ENCODE data around the gene GPC6. TPM values are rescaled to one million over a fixed set of nuclear protein-coding genes. Genes with fewer than 3 reads are reported as not detected.

Gene GPC6
- total RNA-seq, 2 experiments from 2014 or later: not detected

DNA sequence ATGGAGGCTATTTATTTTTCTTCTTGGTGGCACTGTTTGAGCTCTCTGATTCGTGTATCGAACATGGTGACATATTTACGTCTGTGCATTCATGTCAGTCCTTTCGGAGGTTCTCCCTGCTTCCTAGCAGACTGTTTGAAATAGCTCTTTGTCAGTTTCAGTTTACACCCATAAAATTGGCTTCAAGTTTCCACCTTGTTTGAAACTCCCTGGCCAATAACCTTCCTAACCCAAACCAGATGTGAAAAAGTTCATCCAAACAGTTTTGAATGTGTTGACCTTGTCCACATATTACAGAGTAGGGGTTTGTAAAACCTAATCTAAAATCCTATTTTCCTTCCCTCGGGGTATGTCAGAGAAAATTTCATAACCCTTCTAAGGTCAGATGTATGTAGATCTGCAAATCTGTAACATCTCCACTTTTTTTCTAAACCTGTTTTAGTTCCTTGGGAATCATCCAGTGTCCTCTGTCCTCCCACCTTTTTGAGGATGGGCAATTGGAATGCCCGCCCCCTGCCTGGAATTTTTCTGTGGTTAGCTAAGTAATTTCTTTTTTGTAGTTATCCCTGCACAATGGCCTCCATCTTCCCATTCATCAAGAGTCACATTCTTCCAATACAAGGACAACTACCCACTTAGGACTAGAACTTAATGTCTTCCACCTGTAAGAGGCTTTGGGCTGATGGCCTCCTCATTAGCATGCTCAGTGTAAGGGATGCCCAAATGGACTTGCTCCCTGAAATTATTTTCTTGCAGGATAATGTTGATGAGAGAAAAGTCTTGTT, 499.8 kb downstream of the GPC6 start:
- intact Hi-C loops (cut with micrococcal nuclease): no loop called here
- ChIA-PET CTCF (no interaction called here), POLR2A (no interaction called here)
- DNase-seq: no peak
- no peak overlapping the region for H3K4me3 Mint-ChIP-seq
- H3K9me3 Mint-ChIP-seq: no peaks in the 10 kb centered on the region
- H3K4me1 Mint-ChIP-seq (ENCODE audit: low read depth): no peaks in the 10 kb centered on the region
- no peaks in the 10 kb centered on the region for H3K36me3 Mint-ChIP-seq
- H3K27ac Mint-ChIP-seq: no peak overlapping the region
- H3K27me3 Mint-ChIP-seq: peaks cover 2% of the 10 kb centered on the region

DNA sequence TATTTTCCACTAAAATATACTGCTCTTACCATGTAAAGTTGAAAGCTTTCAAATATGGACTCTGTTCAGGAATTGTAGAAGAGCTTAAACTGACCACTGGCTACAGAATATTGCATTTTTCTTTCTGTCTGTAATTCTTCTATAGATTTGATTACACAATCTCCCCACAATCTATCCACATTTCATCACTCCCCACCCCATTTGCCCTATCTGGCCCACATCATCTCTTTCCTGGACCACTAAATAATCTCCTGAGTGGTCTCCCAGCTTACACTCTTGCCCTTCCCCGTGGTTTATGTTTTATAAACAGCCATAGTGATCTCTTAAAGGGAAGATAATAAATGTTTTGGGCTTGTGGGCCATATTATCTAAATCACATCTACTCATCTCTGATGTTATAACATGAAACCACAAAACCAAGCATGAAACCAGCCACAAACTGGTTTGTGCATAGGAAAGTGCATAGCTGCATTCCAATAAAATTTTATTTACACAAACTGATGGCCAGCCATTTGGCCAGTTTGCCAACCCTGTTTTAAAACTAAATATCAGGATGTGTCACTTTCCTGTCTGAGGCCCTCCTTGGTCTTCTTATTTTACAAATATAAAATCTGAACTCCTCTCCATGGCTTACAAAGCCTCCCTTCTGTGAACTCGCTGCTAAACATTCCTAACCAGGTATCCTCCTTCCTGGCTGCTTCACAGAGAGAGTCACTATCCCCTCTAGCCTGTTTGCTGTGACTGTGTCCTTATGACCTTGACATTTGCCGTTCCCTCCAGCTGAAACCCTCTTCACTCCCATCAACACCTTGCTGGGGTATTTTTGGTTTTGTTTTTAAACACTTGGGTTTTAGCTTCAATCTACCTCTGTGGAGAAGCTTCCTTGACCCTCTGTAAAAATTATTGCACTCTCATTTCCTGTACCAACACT, 500.9 kb downstream of the GPC6 start:
- peaks cover 2% of the 10 kb centered on the region for H3K27me3 Mint-ChIP-seq
- intact Hi-C loops (cut with micrococcal nuclease): no loop called here
- H3K4me3 Mint-ChIP-seq: no peak overlapping the region
- no peaks in the 10 kb centered on the region for H3K9me3 Mint-ChIP-seq
- H3K27ac Mint-ChIP-seq: no peak overlapping the region
- no peaks in the 10 kb centered on the region for H3K36me3 Mint-ChIP-seq
- no peaks in the 10 kb centered on the region for H3K4me1 Mint-ChIP-seq (ENCODE audit: low read depth)
- ChIA-PET CTCF (no interaction called here), POLR2A (no interaction called here)
- DNase-seq: no peak

GRCh38 chr13:93729383-93729782, 502.8 kb downstream of the GPC6 start:
- no peak for DNase-seq
- no peaks in the 10 kb centered on the region for H3K36me3 Mint-ChIP-seq
- no peak overlapping the region for H3K27ac Mint-ChIP-seq
- no peaks in the 10 kb centered on the region for H3K4me1 Mint-ChIP-seq (ENCODE audit: low read depth)
- CTCF ChIA-PET: no interaction called here
- intact Hi-C loops (cut with micrococcal nuclease): no loop called here
- POLR2A ChIA-PET: no interaction called here
- no peaks in the 10 kb centered on the region for H3K9me3 Mint-ChIP-seq
- no peak overlapping the region for H3K4me3 Mint-ChIP-seq
- peaks cover 2% of the 10 kb centered on the region for H3K27me3 Mint-ChIP-seq

DNA sequence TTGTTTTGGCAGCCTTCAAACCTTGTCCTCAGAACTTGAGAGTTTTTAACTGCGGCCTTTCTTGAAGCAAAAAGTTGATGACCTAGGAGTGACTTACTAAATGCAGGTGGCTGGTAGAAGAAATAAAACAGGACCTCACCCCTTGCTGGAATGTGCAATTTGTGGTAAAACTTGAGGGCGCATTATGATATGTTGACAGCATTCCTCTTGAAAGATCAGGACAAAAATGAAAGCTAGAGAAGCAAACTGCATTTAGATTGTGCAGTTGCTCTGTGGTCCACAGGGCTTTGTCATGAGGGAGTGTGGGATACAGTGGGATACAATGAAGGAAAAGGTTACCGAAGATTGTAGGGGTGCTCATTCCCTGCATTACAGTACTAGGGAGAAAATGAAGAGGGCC, 504.2 kb downstream of the GPC6 start:
- Mint-ChIP-seq H3K4me3 (no peak overlapping the region), H3K27ac (no peak overlapping the region), H3K36me3 (no peaks in the 10 kb centered on the region), H3K9me3 (no peaks in the 10 kb centered on the region), H3K27me3 (peaks cover 2% of the 10 kb centered on the region), H3K4me1 (ENCODE audit: low read depth) (no peaks in the 10 kb centered on the region)
- intact Hi-C loops (cut with micrococcal nuclease): no loop called here
- no peak for DNase-seq
- POLR2A ChIA-PET: no interaction called here
- CTCF ChIA-PET: no interaction called here

GRCh38 chr13:93732186-93732585, 505.6 kb downstream of the GPC6 start:
- H3K9me3 Mint-ChIP-seq: no peaks in the 10 kb centered on the region
- no peaks in the 10 kb centered on the region for H3K36me3 Mint-ChIP-seq
- H3K27ac Mint-ChIP-seq: no peak overlapping the region
- DNase-seq: no peak
- CTCF ChIA-PET: no interaction called here
- POLR2A ChIA-PET: no interaction called here
- no peak overlapping the region for H3K4me3 Mint-ChIP-seq
- no peaks in the 10 kb centered on the region for H3K4me1 Mint-ChIP-seq (ENCODE audit: low read depth)
- intact Hi-C loops (cut with micrococcal nuclease): no loop called here
- H3K27me3 Mint-ChIP-seq: peaks cover 2% of the 10 kb centered on the region

- ChIA-PET POLR2A (no interaction called here), CTCF (no interaction called here)
- H3K27me3 Mint-ChIP-seq: no peaks in the 10 kb centered on the region
- no peak overlapping the region for H3K4me3 Mint-ChIP-seq
- H3K36me3 Mint-ChIP-seq: no peaks in the 10 kb centered on the region
- intact Hi-C loops (cut with micrococcal nuclease): no loop called here
- H3K9me3 Mint-ChIP-seq: no peaks in the 10 kb centered on the region
- no peak overlapping the region for H3K27ac Mint-ChIP-seq
- DNase-seq: no peak
- H3K4me1 Mint-ChIP-seq (ENCODE audit: low read depth): no peaks in the 10 kb centered on the region
These were observed 509.5 kb downstream of the GPC6 start for GRCh38 chr13:93736081-93736480.

GRCh38 chr13:93736909-93737308, 510.3 kb downstream of the GPC6 start:
- no peaks in the 10 kb centered on the region for H3K4me1 Mint-ChIP-seq (ENCODE audit: low read depth)
- POLR2A ChIA-PET: no interaction called here
- no peak for DNase-seq
- H3K9me3 Mint-ChIP-seq: no peaks in the 10 kb centered on the region
- intact Hi-C loops (cut with micrococcal nuclease): no loop called here
- no peak overlapping the region for H3K4me3 Mint-ChIP-seq
- no peaks in the 10 kb centered on the region for H3K36me3 Mint-ChIP-seq
- H3K27ac Mint-ChIP-seq: no peak overlapping the region
- no peaks in the 10 kb centered on the region for H3K27me3 Mint-ChIP-seq
- CTCF ChIA-PET: no interaction called here

DNA sequence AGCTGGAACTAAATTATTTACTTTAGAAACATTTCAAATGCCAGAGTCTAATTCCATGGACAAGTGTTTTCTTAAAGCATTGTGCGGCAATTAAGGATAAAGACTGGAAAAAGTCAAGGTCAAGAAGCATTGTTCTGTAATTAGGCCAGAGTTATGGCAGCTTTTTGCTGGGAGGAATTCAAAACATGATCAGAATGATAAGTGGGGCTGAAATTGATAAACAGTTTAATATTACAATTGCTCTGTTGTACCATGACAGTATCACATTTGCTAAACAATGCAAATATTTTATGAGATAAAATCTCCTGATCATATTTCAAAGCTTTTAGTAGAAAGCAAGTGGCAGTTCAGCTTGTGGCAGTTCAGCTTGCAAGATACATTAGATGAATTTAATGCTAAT, 513.7 kb downstream of the GPC6 start:
- no peak overlapping the region for H3K27ac Mint-ChIP-seq
- no peaks in the 10 kb centered on the region for H3K36me3 Mint-ChIP-seq
- no peak overlapping the region for H3K4me3 Mint-ChIP-seq
- no peaks in the 10 kb centered on the region for H3K4me1 Mint-ChIP-seq (ENCODE audit: low read depth)
- peaks cover 2% of the 10 kb centered on the region for H3K27me3 Mint-ChIP-seq
- no peaks in the 10 kb centered on the region for H3K9me3 Mint-ChIP-seq
- no peak for DNase-seq
- intact Hi-C loops (cut with micrococcal nuclease): no loop called here
- POLR2A ChIA-PET: no interaction called here
- CTCF ChIA-PET: no interaction called here

GRCh38 chr13:93744033-93744432, 517.4 kb downstream of the GPC6 start:
- H3K27ac Mint-ChIP-seq: no peak overlapping the region
- POLR2A ChIA-PET: no interaction called here

DNA sequence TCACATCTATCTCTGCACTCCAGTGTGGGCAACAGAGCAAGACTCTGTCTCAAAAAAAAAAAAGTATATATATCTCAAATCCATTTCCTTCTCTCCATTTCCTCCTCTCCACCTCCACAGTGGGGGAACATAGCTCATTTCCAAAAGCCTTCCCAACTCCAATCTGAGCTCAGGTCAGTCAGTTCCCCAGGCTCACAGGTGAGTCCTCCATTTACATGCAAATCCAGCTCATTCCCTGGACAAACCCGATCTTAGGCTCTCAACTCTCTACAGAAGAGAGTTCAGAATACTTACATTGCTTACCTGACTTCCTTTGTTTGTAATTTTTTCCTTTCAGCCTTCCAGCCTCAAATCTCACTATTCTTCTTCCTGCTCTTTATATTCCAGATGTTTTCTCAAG, 518.3 kb downstream of the GPC6 start:
- no peak for DNase-seq
- ChIA-PET CTCF (no interaction called here), POLR2A (interaction anchor here (0.6 kb wide), 1 partner anchor 1051 kb away, joined by 3 read pairs; no protein-coding TSS in a partner anchor)
- Mint-ChIP-seq H3K4me1 (ENCODE audit: low read depth) (no peaks in the 10 kb centered on the region), H3K36me3 (no peaks in the 10 kb centered on the region), H3K27me3 (peaks cover 3% of the 10 kb centered on the region), H3K27ac (no peak overlapping the region), H3K4me3 (no peak overlapping the region), H3K9me3 (no peaks in the 10 kb centered on the region)
- intact Hi-C loops (cut with micrococcal nuclease): no loop called here

More at GRCh38 chr13:93744033-93744432, 517.4 kb downstream of the GPC6 start:
- intact Hi-C loops (cut with micrococcal nuclease): no loop called here
- DNase-seq: no peak
- no peaks in the 10 kb centered on the region for H3K36me3 Mint-ChIP-seq
- H3K9me3 Mint-ChIP-seq: no peaks in the 10 kb centered on the region
- H3K4me3 Mint-ChIP-seq: no peak overlapping the region
- H3K27me3 Mint-ChIP-seq: peaks cover 3% of the 10 kb centered on the region
- CTCF ChIA-PET: no interaction called here
- no peaks in the 10 kb centered on the region for H3K4me1 Mint-ChIP-seq (ENCODE audit: low read depth)

- H3K36me3 Mint-ChIP-seq: no peaks in the 10 kb centered on the region
- no peaks in the 10 kb centered on the region for H3K9me3 Mint-ChIP-seq
- H3K4me1 Mint-ChIP-seq (ENCODE audit: low read depth): no peaks in the 10 kb centered on the region
- no peak overlapping the region for H3K27ac Mint-ChIP-seq
- peaks cover 3% of the 10 kb centered on the region for H3K27me3 Mint-ChIP-seq
- ChIA-PET CTCF (no interaction called here), POLR2A (no interaction called here)
- DNase-seq: no peak
- H3K4me3 Mint-ChIP-seq: no peak overlapping the region
- intact Hi-C loops (cut with micrococcal nuclease): no loop called here
These were observed 519.3 kb downstream of the GPC6 start for GRCh38 chr13:93745884-93746283.

DNA sequence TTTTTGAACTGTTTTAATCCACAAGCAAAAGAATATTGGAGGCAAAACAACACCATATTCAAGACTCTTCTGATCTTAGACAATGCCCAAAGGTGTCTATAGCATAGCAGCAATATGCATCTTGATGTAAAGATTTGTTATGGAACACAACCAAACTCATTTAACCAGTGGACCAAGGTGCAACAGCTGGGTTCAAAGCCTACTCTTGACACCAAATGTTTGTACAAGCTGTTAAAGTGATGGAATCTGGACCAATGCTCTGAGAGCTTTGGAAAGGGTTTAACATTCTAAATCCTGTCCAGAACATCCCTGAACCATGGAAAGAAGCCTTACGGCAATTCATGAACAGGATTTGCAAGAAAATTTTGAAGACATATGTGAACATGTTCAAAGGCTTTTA, 520.0 kb downstream of the GPC6 start:
- no peaks in the 10 kb centered on the region for H3K9me3 Mint-ChIP-seq
- H3K27me3 Mint-ChIP-seq: peaks cover 3% of the 10 kb centered on the region
- H3K4me3 Mint-ChIP-seq: no peak overlapping the region
- H3K4me1 Mint-ChIP-seq (ENCODE audit: low read depth): no peaks in the 10 kb centered on the region
- DNase-seq: no peak
- POLR2A ChIA-PET: no interaction called here
- H3K27ac Mint-ChIP-seq: no peak overlapping the region
- no peaks in the 10 kb centered on the region for H3K36me3 Mint-ChIP-seq
- intact Hi-C loops (cut with micrococcal nuclease): no loop called here
- CTCF ChIA-PET: no interaction called here

DNA sequence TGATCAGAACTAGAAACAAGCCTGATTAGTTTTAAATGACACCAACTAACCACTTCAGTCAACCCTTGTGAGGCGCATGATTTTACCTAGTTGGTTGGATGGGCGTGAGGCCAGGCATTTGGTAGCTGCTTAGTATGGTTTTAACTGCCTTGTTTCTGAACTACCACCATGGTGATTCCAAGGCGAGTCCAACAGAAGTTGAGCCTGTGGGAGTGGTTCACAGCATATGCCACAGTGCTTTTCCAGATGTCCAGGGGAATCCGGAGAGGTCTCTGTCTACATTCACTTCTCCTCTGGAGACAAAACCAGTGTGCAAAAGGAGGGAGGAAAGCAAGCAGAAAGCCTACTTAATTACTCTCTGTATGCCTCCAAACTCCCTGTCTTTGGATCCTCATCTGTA, 524.1 kb downstream of the GPC6 start:
- Mint-ChIP-seq H3K4me3 (no peak overlapping the region), H3K9me3 (no peaks in the 10 kb centered on the region), H3K36me3 (no peaks in the 10 kb centered on the region), H3K27me3 (peaks cover 3% of the 10 kb centered on the region), H3K27ac (no peak overlapping the region), H3K4me1 (ENCODE audit: low read depth) (no peaks in the 10 kb centered on the region)
- intact Hi-C loops (cut with micrococcal nuclease): no loop called here
- no peak for DNase-seq
- ChIA-PET POLR2A (no interaction called here), CTCF (no interaction called here)
